ENCODE data around the gene IKZF2. TPM values are rescaled to one million over a fixed set of nuclear protein-coding genes. Genes with fewer than 3 reads are reported as not detected.

IKZF2 gene
- total and polyA plus RNA-seq, 5 donors from 2014 or later: 26.8 to 225 (median 35.3) TPM

GRCh38 chr2:213181712-213182111, 30.3 kb upstream of the IKZF2 start:
- Mint-ChIP-seq H3K4me3 (no peak overlapping the region), H3K9me3 (peaks cover 0 to 4% (median 1%) of the 10 kb centered on the region in 7 donors), H3K27ac (no peak overlapping the region), H3K27me3 (no peaks in the 10 kb centered on the region), H3K36me3 (peaks cover 5% of the 10 kb centered on the region), H3K4me1 (peaks cover 0 to 7% (median 1%) of the 10 kb centered on the region in 4 donors)
- ATAC-seq (ENCODE audit: low read depth in 2 of 2) (no peak), DNase-seq (no peak)
- no peaks in the 10 kb centered on the region for H3K9me3 ChIP-seq (ENCODE audit: control insufficient read depth in 2 of 2, low read length in 2 of 2)
- no peak overlapping the region for H3K4me3 ChIP-seq (ENCODE audit: low read depth, low read length)
- no peaks in the 10 kb centered on the region for H3K4me1 ChIP-seq (ENCODE audit: control insufficient read depth, insufficient read depth, low read length, poor library complexity, severe bottlenecking)
- no peak overlapping the region for H3K27ac ChIP-seq (ENCODE audit: insufficient read depth, low read length, poor library complexity, severe bottlenecking)
- no peaks in the 10 kb centered on the region for H3K27me3 ChIP-seq (ENCODE audit: control insufficient read depth, insufficient read depth, low read length)
- no peaks in the 10 kb centered on the region for H3K36me3 ChIP-seq (ENCODE audit: control insufficient read depth, insufficient read depth, low read length)

- no peaks in the 10 kb centered on the region for H3K4me1 ChIP-seq (ENCODE audit: control insufficient read depth, insufficient read depth, low read length, poor library complexity, severe bottlenecking)
- Mint-ChIP-seq H3K9me3 (peaks cover 0 to 4% (median 2%) of the 10 kb centered on the region in 7 donors), H3K36me3 (peaks cover 5% of the 10 kb centered on the region), H3K4me1 (peaks cover 0 to 5% (median 0%) of the 10 kb centered on the region in 4 donors), H3K27me3 (no peaks in the 10 kb centered on the region), H3K4me3 (no peak overlapping the region), H3K27ac (peak overlapping the region in 1 of 3 donors; percentile 27)
- H3K9me3 ChIP-seq (ENCODE audit: control insufficient read depth in 2 of 2, low read length in 2 of 2): no peaks in the 10 kb centered on the region
- no peak overlapping the region for H3K4me3 ChIP-seq (ENCODE audit: low read depth, low read length)
- DNase-seq: no peak
- H3K27me3 ChIP-seq (ENCODE audit: control insufficient read depth, insufficient read depth, low read length): no peaks in the 10 kb centered on the region
- no peaks in the 10 kb centered on the region for H3K36me3 ChIP-seq (ENCODE audit: control insufficient read depth, insufficient read depth, low read length)
- no peak overlapping the region for H3K27ac ChIP-seq (ENCODE audit: insufficient read depth, low read length, poor library complexity, severe bottlenecking)
- no peak for ATAC-seq (ENCODE audit: low read depth in 2 of 2)
Measured at GRCh38 chr2:213177679-213178078, 26.3 kb upstream of the IKZF2 start.

GRCh38 chr2:213175673-213176247, 24.3 kb upstream of the IKZF2 start:
- Histone ChIP-seq H3K36me3 (ENCODE audit: control insufficient read depth, insufficient read depth, low read length) (no peaks in the 10 kb centered on the region), H3K9me3 (ENCODE audit: control insufficient read depth in 2 of 2, low read length in 2 of 2) (no peaks in the 10 kb centered on the region), H3K27me3 (ENCODE audit: control insufficient read depth, insufficient read depth, low read length) (no peaks in the 10 kb centered on the region), H3K4me1 (ENCODE audit: control insufficient read depth, insufficient read depth, low read length, poor library complexity, severe bottlenecking) (no peaks in the 10 kb centered on the region), H3K4me3 (ENCODE audit: low read depth, low read length) (no peak overlapping the region), H3K27ac (ENCODE audit: insufficient read depth, low read length, poor library complexity, severe bottlenecking) (no peak overlapping the region)
- no peak for DNase-seq
- H3K36me3 Mint-ChIP-seq: peaks cover 5% of the 10 kb centered on the region
- no peak for ATAC-seq (ENCODE audit: low read depth in 2 of 2)
- no peaks in the 10 kb centered on the region for H3K27me3 Mint-ChIP-seq
- peaks cover 0 to 4% (median 2%) of the 10 kb centered on the region in 7 donors for H3K9me3 Mint-ChIP-seq
- H3K4me1 Mint-ChIP-seq: peaks cover 0 to 10% (median 0%) of the 10 kb centered on the region in 4 donors
- no peak overlapping the region for H3K27ac Mint-ChIP-seq
- no peak overlapping the region for H3K4me3 Mint-ChIP-seq

GRCh38 chr2:213172641-213173040, 21.2 kb upstream of the IKZF2 start:
- Histone ChIP-seq H3K36me3 (ENCODE audit: control insufficient read depth, insufficient read depth, low read length) (no peaks in the 10 kb centered on the region), H3K4me3 (ENCODE audit: low read depth, low read length) (no peak overlapping the region), H3K27me3 (ENCODE audit: control insufficient read depth, insufficient read depth, low read length) (no peaks in the 10 kb centered on the region), H3K27ac (ENCODE audit: insufficient read depth, low read length, poor library complexity, severe bottlenecking) (no peak overlapping the region), H3K4me1 (ENCODE audit: control insufficient read depth, insufficient read depth, low read length, poor library complexity, severe bottlenecking) (no peaks in the 10 kb centered on the region), H3K9me3 (ENCODE audit: control insufficient read depth in 2 of 2, low read length in 2 of 2) (no peaks in the 10 kb centered on the region)
- DNase-seq (no peak), ATAC-seq (ENCODE audit: low read depth in 2 of 2) (no peak)
- Mint-ChIP-seq H3K36me3 (no peaks in the 10 kb centered on the region), H3K27ac (peak overlapping the region in 1 of 3 donors; percentile 45), H3K9me3 (peaks cover 0 to 4% (median 0%) of the 10 kb centered on the region in 7 donors), H3K4me3 (no peak overlapping the region), H3K27me3 (no peaks in the 10 kb centered on the region), H3K4me1 (peaks cover 0 to 5% (median 0%) of the 10 kb centered on the region in 4 donors)

GRCh38 chr2:213171147-213171546, 19.7 kb upstream of the IKZF2 start:
- Histone ChIP-seq H3K4me3 (ENCODE audit: low read depth, low read length) (no peak overlapping the region), H3K9me3 (ENCODE audit: control insufficient read depth in 2 of 2, low read length in 2 of 2) (no peaks in the 10 kb centered on the region), H3K27me3 (ENCODE audit: control insufficient read depth, insufficient read depth, low read length) (no peaks in the 10 kb centered on the region), H3K36me3 (ENCODE audit: control insufficient read depth, insufficient read depth, low read length) (no peaks in the 10 kb centered on the region), H3K27ac (ENCODE audit: insufficient read depth, low read length, poor library complexity, severe bottlenecking) (no peak overlapping the region), H3K4me1 (ENCODE audit: control insufficient read depth, insufficient read depth, low read length, poor library complexity, severe bottlenecking) (no peaks in the 10 kb centered on the region)
- no peak overlapping the region for H3K27ac Mint-ChIP-seq
- H3K9me3 Mint-ChIP-seq: peaks cover 0 to 3% (median 0%) of the 10 kb centered on the region in 7 donors
- no peaks in the 10 kb centered on the region for H3K27me3 Mint-ChIP-seq
- H3K4me3 Mint-ChIP-seq: no peak overlapping the region
- H3K4me1 Mint-ChIP-seq: peaks cover 0 to 7% (median under 1%) of the 10 kb centered on the region in 4 donors
- no peaks in the 10 kb centered on the region for H3K36me3 Mint-ChIP-seq
- ATAC-seq (ENCODE audit: low read depth in 2 of 2) (no peak), DNase-seq (no peak)

GRCh38 chr2:213167271-213167930, 16.0 kb upstream of the IKZF2 start:
- no peaks in the 10 kb centered on the region for H3K36me3 Mint-ChIP-seq
- H3K9me3 ChIP-seq (ENCODE audit: control insufficient read depth in 2 of 2, low read length in 2 of 2): no peaks in the 10 kb centered on the region
- H3K9me3 Mint-ChIP-seq: peaks cover 0 to 1% (median 0%) of the 10 kb centered on the region in 7 donors
- no peaks in the 10 kb centered on the region for H3K27me3 Mint-ChIP-seq
- no peaks in the 10 kb centered on the region for H3K36me3 ChIP-seq (ENCODE audit: control insufficient read depth, insufficient read depth, low read length)
- peaks cover 0 to 12% (median under 1%) of the 10 kb centered on the region in 4 donors for H3K4me1 Mint-ChIP-seq
- H3K27ac Mint-ChIP-seq: no peak overlapping the region
- H3K4me1 ChIP-seq (ENCODE audit: control insufficient read depth, insufficient read depth, low read length, poor library complexity, severe bottlenecking): no peaks in the 10 kb centered on the region
- no peak overlapping the region for H3K27ac ChIP-seq (ENCODE audit: insufficient read depth, low read length, poor library complexity, severe bottlenecking)
- DNase-seq (peak in 1 of 3 donors; percentile 15), ATAC-seq (ENCODE audit: low read depth in 2 of 2) (no peak)
- no peak overlapping the region for H3K4me3 Mint-ChIP-seq
- H3K4me3 ChIP-seq (ENCODE audit: low read depth, low read length): no peak overlapping the region
- no peaks in the 10 kb centered on the region for H3K27me3 ChIP-seq (ENCODE audit: control insufficient read depth, insufficient read depth, low read length)

- no peak for DNase-seq
- H3K4me3 ChIP-seq (ENCODE audit: low read depth, low read length): no peak overlapping the region
- ATAC-seq (ENCODE audit: low read depth in 2 of 2): no peak
- peaks cover 0 to 7% (median under 1%) of the 10 kb centered on the region in 4 donors for H3K4me1 Mint-ChIP-seq
- peaks cover 0 to 1% (median 0%) of the 10 kb centered on the region in 7 donors for H3K9me3 Mint-ChIP-seq
- H3K4me1 ChIP-seq (ENCODE audit: control insufficient read depth, insufficient read depth, low read length, poor library complexity, severe bottlenecking): no peaks in the 10 kb centered on the region
- no peaks in the 10 kb centered on the region for H3K36me3 ChIP-seq (ENCODE audit: control insufficient read depth, insufficient read depth, low read length)
- H3K27me3 ChIP-seq (ENCODE audit: control insufficient read depth, insufficient read depth, low read length): no peaks in the 10 kb centered on the region
- no peak overlapping the region for H3K27ac Mint-ChIP-seq
- no peaks in the 10 kb centered on the region for H3K36me3 Mint-ChIP-seq
- H3K4me3 Mint-ChIP-seq: no peak overlapping the region
- no peak overlapping the region for H3K27ac ChIP-seq (ENCODE audit: insufficient read depth, low read length, poor library complexity, severe bottlenecking)
- no peaks in the 10 kb centered on the region for H3K27me3 Mint-ChIP-seq
- no peaks in the 10 kb centered on the region for H3K9me3 ChIP-seq (ENCODE audit: control insufficient read depth in 2 of 2, low read length in 2 of 2)
Measured at GRCh38 chr2:213166109-213166508, 14.7 kb upstream of the IKZF2 start.

GRCh38 chr2:213164263-213164662, 12.9 kb upstream of the IKZF2 start:
- Mint-ChIP-seq H3K9me3 (no peaks in the 10 kb centered on the region), H3K27me3 (no peaks in the 10 kb centered on the region), H3K4me3 (no peak overlapping the region), H3K4me1 (peaks cover 0 to 7% (median under 1%) of the 10 kb centered on the region in 4 donors), H3K27ac (peak overlapping the region in 1 of 3 donors; percentile 64), H3K36me3 (no peaks in the 10 kb centered on the region)
- H3K27me3 ChIP-seq (ENCODE audit: control insufficient read depth, insufficient read depth, low read length): no peaks in the 10 kb centered on the region
- no peaks in the 10 kb centered on the region for H3K36me3 ChIP-seq (ENCODE audit: control insufficient read depth, insufficient read depth, low read length)
- no peaks in the 10 kb centered on the region for H3K4me1 ChIP-seq (ENCODE audit: control insufficient read depth, insufficient read depth, low read length, poor library complexity, severe bottlenecking)
- no peak overlapping the region for H3K27ac ChIP-seq (ENCODE audit: insufficient read depth, low read length, poor library complexity, severe bottlenecking)
- DNase-seq (no peak), ATAC-seq (ENCODE audit: low read depth in 2 of 2) (no peak)
- H3K4me3 ChIP-seq (ENCODE audit: low read depth, low read length): no peak overlapping the region
- no peaks in the 10 kb centered on the region for H3K9me3 ChIP-seq (ENCODE audit: control insufficient read depth in 2 of 2, low read length in 2 of 2)

Data from CD4-positive, CD25-positive, alpha-beta regulatory T cell (primary cell).